OCI-LY3 (cell line): Measurements from ENCODE around the gene CDH5.

Experiments
- EZH2phosphoT487 ChIP-seq: fragments of 200-600 bp; shearing (Covaris generic); IDR thresholded peaks from 2 replicates; pipeline ENCODE4 v1.6.1; 2018; ENCODE audit warnings: antibody characterized with exemption, mixed run types, low read depth
- TF ChIP-seq, protein P1 (sequence below): fragments of 200-600, 300-600 bp; sonication (generic); IDR thresholded peaks from 2 replicates; pipeline ENCODE4 v1.5.1; 2014; ENCODE audit warnings: antibody characterized with exemption, low read length, low read depth

DNA sequence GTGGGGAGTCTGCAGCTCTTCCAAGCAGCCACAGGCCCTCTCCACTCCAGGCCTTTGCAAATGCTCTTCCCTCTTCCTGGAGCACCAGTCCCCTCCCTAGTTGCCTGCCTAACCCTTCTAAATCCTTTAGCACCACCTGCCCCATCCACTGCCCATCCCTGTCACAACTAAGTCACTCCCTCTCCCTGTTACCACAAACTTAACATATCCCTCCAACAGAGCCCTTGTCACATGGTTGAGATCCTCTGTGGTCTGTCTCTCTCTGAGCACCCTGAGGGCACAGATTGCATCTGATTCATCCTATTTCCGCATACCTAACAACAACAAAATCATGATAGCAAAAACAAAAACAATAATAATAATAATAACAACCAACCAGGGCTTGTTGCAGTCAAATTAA is 49.6 kb downstream of the CDH5 start:
- TF ChIP-seq, protein P1, sequence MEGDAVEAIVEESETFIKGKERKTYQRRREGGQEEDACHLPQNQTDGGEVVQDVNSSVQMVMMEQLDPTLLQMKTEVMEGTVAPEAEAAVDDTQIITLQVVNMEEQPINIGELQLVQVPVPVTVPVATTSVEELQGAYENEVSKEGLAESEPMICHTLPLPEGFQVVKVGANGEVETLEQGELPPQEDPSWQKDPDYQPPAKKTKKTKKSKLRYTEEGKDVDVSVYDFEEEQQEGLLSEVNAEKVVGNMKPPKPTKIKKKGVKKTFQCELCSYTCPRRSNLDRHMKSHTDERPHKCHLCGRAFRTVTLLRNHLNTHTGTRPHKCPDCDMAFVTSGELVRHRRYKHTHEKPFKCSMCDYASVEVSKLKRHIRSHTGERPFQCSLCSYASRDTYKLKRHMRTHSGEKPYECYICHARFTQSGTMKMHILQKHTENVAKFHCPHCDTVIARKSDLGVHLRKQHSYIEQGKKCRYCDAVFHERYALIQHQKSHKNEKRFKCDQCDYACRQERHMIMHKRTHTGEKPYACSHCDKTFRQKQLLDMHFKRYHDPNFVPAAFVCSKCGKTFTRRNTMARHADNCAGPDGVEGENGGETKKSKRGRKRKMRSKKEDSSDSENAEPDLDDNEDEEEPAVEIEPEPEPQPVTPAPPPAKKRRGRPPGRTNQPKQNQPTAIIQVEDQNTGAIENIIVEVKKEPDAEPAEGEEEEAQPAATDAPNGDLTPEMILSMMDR, result no peak
- TF ChIP-seq EZH2phosphoT487, result no peak
